GM21576 (cell line): ENCODE data around the gene ENO1.

ENCODE experiments used
- ATAC-seq: cut with Tn5 transposase; IDR thresholded peaks from one replicate; pipeline ENCODE4 v1.9.1; 2021; ENCODE audit warnings: mild to moderate bottlenecking, moderate library complexity; ENCODE audit not compliant: unreplicated experiment

Gene ENO1

DNA sequence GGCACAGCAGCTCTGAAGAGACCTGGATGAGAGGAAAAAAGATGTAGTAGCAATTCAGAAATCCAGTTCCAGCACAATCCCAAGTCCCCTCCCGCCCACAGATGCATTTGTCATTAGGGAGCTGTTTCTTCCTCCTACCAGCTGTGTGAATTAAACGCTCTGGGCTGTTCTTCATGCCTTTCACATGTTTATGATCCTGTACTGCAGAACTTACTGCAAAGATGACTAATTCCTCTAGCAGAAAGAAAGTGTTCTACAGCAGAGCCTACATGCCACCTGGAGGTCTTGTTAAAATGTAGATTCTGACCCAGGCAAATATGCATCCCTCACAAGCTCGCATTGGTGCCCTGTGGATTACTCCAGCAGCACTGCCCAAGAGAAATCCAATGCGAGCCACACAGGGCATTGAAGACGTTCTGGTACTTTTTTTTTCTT is 6.5 kb downstream of the ENO1 start:
- no peak for ATAC-seq

DNA sequence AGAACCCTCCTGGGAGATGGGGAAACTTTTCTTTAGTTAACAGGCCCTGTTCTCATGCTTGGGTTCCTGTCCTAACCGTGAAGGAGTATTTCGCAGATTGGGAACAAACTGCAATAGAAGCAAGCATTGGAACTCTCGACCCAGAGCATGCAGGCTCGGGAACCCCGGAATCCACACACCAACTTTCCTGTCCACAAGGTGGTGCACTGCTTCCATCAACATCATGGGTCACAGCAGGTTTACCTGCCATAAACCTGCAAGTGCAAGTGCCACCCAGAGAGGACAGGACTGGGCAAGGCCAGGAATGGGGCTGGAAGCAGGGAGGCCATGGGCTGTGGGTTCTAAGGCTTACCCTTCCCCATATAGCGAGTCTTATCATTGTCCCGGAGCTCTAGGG is 6.9 kb downstream of the ENO1 start:
- ATAC-seq: no peak

DNA sequence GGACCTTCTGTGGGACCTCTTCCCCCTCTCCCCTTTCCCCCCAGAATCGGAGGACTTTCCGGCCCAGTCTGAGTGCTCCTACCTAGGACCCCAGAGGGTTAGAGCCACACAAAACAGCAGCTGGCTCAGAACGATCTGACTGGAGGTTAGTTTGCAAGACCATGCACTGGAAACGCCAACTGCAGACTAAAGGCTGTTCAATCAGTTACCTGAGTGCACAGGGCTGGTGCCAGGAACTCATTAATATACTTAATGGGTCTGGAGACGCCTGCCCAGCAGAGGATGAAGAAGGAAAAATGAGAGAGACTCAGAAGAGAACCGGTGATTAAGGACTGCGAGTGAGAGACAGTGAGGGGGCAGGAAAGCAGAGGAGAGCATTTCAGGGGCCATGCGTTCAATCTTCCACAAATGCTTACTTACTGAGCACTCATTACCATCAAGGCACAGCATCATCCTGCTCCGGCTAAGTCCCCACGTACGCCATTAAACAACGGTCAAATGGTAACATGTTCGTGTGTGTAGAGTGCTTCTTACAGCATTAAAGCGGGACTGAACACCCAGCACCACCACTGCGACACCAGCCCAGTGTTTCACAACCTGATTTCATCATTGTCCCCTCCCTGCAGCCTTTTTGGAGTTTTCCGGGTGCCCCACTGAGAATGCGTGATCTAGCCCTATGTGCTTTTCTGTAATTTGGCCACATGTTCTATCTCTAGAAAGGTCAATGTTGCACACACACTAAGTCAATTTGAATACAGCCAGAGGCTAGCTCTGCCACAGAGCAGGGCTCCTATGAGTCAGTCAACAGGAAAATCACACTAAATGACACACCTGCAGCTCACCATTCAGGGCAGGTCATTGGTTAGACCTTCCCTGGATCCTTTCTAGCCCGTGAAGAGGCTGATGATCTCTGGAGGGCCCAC is 7.6 kb downstream of the ENO1 start:
- ATAC-seq: no peak

DNA sequence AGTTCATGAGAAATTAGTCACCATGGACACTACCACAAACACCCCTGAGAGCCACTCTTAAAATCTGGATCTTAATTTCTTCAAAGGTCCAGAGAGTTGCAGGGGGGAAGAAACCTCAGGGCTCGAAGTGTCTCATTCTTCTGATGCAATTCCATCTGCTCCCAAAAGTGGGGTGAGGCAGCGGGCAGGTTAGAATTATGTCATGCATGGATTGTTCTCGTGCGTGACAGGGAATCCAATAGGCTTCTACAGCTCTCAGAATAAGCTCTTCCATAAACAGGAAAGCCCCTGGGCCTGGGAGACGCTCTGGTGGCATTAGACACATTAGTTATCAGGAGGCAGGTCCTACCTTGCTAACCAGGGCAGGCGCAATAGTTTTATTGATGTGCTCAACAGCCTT is 8.4 kb downstream of the ENO1 start:
- ATAC-seq: no peak

DNA sequence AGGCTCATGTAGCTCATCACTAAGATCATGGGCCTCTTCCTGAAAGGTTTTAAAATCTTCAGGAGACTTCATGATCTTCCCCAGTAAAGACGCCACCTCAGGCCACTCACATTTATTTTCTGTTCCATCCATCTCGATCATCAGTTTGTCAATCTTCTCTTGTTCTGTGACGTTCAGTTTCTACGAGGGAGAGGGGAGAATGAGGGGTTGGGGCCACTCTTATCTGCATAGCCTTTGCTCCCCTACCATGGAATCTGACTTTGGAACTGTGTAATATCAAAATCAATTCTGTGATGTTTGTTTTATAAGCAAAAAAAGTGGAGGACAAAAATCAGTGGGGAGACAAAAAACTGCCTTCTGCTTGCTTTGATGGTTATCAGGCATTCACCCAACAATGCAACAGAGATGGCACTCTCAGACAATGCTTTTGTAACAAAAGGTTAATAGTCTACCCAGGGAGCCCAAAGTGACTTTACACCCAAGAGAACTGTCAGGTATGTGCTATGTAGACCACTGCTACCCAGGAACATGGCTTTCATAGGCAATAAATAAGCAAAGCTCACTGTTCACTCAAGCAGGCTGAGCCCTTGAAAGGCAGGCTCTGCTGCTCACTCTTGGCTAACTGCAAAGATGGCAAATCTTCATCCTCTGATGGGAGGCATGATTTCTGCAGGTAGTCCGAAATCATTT is 10.5 kb downstream of the ENO1 start:
- no peak for ATAC-seq

DNA sequence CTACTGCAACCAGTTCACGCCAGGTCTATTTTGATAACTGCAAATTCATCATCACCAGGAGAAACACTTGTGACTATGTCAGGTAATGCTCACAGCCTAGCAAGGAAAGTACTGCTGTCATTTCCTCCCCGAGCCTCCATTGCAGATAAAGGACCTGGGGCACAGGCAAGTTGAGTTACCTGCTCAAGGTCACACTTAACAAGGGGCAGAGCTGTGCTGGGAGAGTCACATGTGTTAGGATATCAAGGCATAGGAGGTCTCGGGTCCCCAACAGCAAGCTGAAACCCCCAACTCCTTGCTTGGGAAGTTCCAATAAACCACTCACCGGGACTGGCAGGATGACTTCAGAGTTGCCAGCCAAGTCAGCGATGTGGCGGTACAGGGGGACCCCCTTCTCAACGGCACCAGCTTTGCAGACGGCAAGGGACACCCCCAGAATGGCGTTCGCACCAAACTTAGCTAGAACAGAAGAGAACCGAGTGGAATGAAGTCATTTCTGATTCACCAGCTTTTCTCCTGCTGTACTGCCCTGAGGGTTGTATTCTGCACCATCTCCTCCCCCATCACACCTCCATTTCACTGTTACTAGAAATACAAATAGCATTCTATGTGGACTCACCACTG is 11.6 kb downstream of the ENO1 start:
- ATAC-seq: no peak

DNA sequence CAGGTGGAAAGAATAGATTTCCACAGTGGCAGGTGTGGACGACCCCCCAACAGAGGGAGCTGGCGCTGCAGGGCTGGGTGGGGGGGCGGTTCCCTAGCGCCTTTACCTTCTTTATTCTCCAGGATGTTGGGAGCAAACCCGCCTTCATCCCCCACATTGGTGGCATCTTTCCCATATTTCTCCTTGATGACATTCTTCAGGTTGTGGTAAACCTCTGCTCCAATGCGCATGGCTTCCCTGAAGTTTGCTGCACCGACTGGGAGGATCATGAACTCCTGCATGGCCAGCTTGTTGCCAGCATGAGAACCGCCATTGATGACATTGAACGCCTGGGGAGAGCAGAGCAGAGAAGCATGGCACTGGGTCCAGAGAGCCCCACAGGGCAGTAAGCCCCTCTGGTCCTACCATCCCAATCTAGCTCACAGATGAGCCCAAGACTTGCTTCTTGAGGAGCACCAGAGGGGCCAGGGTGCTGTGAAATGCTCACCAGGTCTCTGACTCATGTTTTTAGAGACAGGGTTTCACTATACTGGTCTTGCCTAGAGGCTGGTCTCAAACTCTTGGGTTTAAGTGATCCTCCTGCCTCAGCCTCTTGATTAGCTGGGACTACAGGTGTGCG is 12.2 kb downstream of the ENO1 start:
- ATAC-seq: no peak

DNA sequence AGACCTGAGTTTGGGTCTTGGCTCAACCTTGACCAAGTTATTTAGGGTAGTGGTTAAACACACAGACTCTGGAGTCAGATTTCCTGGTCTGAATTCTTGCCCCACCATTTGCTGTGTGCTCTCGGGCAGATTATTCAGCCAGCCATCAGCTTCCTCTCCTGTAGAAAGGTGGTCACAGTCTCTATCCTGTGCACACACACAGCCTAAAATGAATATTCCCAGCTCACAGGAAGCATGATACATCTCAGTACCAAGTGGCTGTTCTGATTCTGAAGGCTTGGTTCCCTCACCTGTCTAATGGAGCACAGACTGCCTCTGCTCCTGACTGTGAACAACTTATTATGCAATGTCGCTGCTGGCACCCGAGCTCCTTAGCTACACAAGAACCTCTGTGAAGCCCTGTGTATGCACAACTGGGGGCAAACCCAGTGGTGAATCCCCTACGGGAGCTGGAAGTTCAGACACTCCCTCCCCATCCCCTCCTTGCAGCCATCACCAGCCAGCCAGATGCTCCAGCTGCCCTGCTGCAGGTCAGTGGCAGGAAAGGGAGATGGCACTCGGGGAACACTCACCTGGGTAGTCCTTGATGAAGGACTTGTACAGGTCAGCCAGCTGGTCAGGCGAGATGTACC is 13.7 kb downstream of the ENO1 start:
- no peak for ATAC-seq

DNA sequence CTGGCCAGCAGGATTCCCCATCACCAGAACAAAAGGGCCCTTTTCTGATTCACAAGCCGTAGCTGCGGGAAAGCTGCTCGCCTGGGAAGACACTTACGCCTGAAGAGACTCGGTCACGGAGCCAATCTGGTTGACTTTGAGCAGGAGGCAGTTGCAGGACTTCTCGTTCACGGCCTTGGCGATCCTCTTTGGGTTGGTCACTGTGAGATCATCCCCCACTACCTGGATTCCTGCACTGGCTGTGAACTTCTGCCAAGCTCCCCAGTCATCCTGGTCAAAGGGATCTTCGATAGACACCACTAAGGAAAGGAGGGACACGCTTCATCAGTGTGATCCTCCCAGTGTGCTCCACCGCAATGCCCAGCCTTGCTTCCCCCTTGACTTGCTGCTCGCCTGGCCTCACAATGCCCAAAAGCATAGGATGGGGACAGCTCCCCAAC is 14.7 kb downstream of the ENO1 start:
- no peak for ATAC-seq

DNA sequence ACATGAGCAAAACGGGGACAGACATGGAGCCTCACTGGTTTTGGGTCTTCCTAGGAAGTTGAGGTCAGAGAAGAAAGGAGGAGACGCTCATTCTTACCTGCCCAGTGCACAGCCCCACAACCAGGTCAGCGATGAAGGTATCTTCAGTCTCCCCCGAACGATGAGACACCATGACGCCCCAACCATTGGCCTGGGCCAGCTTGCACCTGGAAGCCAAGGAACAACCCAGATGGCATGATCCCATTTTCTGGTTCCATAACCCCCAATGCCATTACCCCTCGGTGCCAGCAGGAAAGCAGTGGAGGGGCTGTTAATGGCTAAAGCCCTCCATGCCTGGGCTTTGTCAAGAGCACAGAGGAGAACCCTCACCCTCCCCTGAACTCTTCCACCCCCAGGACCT is 15.3 kb downstream of the ENO1 start:
- ATAC-seq: no peak

DNA sequence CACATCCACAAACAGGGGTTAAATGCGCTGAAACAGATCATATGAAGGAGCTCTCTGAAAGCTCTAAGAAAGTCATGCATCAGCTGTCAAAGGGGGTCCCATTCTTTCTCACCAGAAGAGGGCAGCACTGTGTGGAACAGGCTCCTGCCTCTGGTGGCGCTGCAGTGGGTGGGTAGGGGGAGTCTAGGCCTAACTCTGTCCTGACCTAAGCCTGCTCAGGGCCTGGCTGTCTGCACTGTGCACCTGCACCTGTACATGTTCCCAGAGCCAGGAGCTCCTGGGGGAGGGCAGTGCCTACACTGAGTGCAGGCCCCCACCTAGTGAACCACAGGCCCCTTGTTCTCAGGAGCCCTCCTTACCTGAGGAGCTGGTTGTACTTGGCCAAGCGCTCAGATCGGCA is 16.0 kb downstream of the ENO1 start:
- no peak for ATAC-seq

DNA sequence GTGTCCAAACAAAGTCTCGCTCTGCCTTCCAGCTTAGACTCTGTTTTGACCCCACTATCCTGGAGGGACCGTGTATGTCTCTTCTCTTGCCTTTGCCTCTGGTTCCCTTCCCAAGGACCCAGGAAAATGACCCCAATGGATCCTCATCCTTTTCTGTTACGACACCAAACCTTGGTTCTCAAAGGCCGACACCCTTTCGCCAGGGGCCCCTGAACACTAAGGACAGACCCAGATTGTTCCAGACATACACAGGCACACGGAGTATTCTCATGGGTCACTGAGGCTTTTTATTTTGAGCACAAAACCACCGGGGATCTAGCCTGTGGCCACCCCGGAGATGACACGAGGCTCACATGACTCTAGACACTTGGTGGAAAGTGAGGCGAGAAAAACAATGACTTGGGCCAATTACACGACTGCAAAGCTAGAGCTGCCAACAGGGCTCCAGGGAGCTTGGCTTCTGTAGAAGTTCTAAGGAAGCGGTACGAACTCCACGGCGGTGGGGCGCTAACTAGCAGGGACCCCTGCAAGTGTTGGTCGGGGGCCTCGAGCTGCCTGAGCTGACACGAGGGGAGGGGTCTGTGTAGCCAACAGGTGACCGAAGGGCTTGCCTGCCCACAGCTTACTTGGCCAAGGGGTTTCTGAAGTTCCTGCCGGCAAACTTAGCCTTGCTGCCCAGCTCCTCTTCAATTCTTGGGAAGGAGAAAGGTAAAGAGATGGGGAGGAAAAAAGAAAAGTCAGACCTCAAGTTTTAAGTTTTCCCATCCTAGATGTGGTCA is 17.6 kb downstream of the ENO1 start:
- ATAC-seq: no peak

DNA sequence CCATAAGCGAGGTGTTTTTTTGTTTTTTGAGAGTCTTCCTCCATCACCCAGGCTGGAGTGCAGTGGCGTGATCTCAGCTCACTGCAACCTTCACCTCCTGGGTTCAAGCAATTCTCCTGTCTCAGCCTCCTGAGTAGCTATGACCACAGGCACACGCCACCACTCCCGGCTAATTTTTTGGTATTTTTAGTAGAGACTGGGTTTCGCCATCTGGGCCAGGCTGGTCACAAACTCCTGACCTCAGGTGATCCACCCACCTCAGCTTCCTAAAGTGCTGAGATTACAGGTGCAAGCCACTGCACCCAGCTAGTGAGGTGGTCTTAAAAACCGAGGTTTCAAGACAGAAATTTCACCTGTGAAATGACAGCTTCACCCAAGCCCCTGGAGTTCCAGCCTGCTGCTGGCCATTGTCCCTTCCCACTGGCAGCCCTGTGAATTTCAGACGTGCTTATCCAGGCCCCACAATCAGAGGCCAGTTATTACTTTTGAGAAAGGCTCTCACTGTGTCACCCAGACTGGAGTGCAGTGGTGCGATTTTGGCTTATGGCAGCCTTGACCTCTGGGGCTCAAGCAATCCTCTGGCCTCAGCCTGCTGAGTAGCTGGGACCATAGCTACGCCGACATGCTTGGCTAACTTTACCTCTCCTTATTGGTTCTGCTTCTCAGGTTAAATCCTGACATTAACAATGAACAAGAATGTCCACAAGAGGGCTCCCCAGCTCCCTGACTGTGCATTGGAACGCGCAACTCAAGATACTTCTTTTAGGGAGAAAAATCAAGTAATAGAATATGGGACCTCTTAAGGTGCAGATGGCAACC is 19.4 kb downstream of the ENO1 start:
- ATAC-seq: no peak

DNA sequence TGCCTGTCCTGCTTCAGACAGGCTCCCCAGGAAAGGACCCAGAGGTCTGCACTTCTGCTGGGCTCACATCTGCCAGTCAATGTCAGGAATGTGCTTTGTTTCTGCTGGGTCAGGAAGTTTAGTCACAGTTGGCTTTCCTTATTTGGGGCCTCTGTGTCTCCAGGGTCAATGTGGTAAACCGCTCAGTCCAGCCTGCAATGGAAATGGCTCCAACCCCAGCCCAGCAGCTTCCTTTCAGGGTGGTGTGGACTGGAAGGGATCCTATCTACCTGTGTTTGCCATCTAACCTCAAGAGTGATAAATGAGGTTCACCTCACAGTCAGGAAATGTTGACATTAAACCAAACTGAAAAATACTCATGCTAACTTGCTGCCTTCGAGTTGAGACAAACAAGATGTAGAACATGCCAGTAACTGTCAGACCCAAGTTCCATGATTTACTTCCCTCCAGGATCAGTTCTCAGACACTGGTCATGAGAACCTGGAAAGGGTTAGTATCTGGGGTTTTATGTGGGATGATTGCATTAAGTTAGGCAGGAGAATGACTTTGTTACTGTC is 20.3 kb downstream of the ENO1 start:
- no peak for ATAC-seq

DNA sequence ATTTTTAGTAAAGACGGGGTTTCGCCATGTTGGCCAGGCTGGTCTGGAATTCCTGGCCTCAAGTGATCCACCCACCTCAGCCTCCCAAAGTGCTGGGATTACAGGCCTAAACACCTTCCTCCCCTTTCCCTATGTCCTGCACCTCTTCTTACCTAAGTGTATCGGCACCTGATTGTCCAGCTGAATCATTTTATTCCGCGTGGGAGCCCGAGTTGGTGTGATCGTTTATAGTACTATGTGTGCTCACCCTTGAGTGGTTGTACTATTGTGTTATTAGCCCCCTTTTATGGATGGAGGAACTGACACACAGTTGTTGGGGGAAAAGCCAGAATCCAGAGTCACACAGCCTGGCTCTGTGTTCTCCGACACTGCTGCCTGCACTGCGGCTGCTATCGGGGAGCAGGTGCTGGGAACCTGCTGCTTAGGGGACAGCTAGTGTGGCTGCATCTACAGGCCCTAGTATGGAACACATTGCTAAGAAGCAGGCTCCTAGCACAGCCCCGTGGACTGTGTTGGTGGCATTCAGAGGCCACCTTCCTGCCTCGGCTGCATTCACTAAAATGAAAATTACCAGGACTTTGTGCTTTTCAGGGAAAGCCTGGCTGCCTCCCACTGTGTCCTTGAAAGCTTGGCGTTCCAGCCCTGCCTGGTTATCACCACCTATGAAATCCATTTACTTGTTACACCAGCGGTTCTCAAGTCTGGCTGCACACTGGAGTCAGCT is 21.6 kb downstream of the ENO1 start:
- no peak for ATAC-seq

DNA sequence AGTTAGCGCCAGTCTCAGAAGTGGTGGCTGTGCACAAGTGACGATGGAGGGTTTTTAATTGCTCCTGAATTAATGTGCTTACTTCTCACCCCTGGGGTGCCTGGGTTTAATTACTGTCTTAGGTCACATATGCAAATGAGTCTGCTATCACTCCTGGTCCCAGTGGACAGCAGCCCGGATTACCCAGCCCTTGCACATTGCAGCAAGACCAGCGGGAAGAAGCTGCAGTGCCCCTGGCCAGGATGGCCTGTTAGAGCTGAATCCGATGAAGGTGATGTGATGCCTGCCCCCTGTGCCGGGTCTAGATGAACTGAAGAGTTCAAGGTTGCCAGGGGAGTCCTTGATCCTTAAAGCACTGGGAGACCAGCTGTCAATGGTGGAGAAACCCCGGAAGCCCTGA is 24.2 kb downstream of the ENO1 start:
- no peak for ATAC-seq

DNA sequence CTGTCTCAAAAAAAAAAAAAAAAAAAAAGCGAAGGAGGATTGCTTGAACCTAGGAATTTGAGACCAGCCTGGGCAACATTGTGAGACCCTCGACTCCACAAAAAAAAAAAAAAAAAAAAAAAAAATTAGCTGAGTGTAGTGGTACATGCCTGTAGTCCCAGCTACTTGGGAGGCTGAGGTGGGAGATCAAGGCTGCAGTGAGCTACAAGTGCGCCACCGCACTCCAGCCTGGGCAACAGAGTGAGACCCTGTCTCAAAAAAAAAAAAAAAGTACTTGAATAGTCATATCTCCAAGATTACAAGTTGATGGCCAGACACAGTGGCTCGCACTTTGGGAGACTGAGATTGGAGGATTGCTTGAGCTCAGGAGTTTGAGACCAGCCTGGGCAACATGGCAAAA is 27.4 kb downstream of the ENO1 start:
- no peak for ATAC-seq

DNA sequence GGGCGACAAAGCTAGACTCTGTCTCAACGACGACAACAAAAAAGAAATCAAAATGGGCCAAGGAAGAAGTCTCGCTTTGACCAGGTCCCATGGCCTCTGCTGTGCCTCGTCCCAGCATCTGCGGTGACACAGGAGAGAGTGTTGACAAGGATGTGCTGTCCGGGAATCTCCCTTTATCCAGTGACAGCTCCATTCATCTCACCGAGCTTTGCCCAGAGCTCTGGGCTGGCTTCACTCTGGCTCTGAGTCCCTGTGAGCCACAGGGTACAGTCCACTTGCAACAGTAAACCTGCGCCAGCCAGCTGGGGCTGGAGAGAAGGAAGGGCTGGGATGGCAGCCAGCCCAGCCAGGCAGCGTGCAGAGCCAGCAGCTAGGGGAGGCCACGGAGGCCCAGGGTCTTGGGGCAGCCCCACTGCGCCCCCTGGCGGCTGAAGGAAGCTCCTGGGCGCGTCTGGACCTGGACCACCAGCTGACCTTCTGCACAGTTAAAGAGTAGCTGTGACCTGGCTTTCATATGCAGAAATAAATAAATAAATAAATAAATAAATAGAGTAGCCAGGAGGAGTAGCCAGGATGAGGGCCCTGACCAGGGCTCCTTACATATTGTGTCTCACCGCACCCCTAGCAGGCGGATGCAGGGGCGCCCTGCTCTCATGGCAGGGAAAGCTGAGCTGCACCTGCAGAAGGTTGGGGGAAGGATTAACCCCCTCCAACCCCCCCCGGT is 29.7 kb downstream of the ENO1 start:
- no peak for ATAC-seq
